GM18511 (cell line): ENCODE data around the gene SDK1.
"Not testable (repeated sequence)": the region's sequence is repeated elsewhere in the genome, so short reads cannot be mapped to it uniquely, and the experiment has no call there.

Experiments used
- ATAC-seq: cut with Tn5 transposase; IDR thresholded peaks from one replicate; pipeline ENCODE4 v1.9.1; 2021; ENCODE audit warnings: mild to moderate bottlenecking, moderate library complexity; ENCODE audit not compliant: unreplicated experiment

The SDK1 gene

GRCh38 chr7:3648276-3648675, 347.2 kb downstream of the SDK1 start:
- ATAC-seq = no peak

- ATAC-seq = no peak
Measured at GRCh38 chr7:3649250-3649649, 348.2 kb downstream of the SDK1 start.

GRCh38 chr7:3649678-3650440, 348.8 kb downstream of the SDK1 start:
- ATAC-seq = no peak

GRCh38 chr7:3650844-3651243, 349.8 kb downstream of the SDK1 start:
- no peak for ATAC-seq

- no peak for ATAC-seq
Measured at GRCh38 chr7:3655635-3656034, 354.6 kb downstream of the SDK1 start.

GRCh38 chr7:3657206-3657605, 356.2 kb downstream of the SDK1 start:
- no peak for ATAC-seq

DNA sequence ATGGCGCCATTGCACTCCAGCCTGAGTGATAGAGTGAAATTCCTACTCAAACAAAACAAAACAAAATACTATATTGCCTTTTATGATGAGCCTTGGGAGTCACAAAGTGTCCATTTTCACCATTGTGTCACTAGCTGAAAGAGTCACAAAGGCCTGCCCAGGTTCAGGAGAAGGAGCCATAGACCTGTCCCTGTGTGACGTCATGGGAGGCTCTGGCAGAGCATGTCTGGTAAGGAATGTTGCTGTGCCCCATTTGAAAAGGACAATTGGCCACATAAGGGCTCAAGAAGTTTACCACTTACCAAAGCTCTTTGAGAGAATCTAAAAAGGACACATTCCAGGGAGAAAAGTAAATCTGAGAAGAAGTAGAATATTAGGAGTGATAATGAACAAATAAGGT, 367.7 kb downstream of the SDK1 start:
- no peak for ATAC-seq

- no peak for ATAC-seq
Measured at GRCh38 chr7:3670898-3671297, 369.8 kb downstream of the SDK1 start.

GRCh38 chr7:3673524-3673923, 372.5 kb downstream of the SDK1 start:
- ATAC-seq = no peak

- ATAC-seq = no peak
Measured at GRCh38 chr7:3678314-3678810, 377.3 kb downstream of the SDK1 start.

- no peak for ATAC-seq
Measured at GRCh38 chr7:3682028-3682710, 381.1 kb downstream of the SDK1 start.

DNA sequence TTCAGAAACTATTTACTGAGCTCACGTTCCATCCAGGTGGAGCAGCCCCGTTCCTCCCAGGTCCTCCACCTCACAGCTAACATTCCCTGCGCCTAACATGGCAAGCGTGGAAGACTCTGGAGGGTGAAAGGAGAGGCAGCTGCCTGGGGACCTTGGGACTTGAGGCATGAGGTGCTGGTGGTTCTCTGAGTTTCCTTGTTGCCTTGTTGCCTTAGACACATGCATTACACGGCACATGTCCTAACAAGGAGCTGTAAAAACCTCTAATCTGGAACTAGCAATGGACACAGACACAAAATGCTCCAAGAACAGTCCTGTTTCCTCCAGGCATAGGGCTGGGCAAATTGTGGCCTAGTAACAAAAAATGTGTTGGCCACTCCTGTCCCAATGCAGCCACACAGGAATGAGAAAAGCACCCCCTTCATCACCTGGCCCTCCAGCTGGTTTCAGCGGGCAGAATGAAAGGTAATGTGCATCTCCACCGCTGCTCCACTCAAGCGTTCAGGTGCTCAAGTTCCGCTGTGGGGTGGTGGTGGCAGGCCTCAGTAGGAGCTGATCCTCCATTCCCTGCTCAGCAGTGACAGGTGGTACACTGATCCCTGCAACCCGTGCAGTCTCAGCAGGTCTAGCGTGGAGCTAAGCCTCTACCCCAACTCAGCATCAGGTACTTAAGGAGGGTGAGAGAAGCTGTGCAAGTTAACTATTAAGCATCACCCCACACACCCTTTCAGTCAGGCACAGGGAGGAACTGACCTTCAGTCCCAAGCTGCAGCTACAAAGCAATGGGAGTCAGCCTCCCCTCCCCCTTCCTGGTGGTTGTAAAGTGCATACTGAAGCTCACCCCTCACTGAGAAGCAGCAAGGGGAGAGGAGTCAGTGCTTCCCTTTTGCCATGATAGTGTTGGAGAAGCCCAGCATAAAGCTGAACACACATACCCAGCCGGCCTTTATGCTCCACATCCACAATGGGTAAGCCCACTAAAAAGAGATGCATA, 382.8 kb downstream of the SDK1 start:
- no peak for ATAC-seq

DNA sequence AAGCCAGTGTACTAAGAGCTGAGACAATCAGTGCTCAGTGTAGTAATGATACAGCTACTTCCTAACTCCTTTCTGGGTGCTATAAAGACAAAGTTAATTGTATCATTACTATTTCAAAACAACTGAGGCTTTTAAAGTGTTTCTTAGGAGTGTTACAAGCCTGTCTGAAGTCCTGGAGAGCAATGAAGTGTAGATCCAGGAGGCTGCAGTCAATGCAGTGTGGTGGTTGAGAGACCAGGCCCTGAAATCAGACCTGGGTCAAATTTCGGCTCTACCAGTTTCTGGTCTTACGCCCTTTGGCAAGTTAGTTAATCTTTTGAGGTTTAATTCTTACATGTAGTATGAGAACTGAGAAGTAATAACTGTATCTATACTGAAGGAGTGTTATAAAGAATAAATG, 387.0 kb downstream of the SDK1 start:
- no peak for ATAC-seq

- no peak for ATAC-seq
Measured at GRCh38 chr7:3688842-3689241, 387.8 kb downstream of the SDK1 start.

- ATAC-seq = no peak
Measured at GRCh38 chr7:3691478-3692158, 390.6 kb downstream of the SDK1 start.

DNA sequence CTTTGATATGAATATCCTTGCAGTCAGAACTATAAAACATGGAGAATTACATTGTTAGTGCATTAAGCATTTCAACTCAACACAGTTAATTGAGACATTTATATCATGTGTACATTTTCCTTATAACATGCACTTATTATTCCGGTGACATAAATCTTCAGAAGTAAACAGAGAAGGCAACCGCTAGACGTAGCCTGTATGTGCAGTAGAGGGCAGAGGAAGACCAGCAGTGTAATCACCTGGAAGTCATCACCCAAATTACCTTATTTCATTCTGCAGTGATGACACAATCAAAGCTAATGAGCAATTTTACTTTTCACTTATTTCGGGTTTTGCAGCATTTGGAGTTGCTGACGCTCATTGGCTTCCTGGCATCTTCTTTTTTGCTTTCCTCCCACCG, 394.6 kb downstream of the SDK1 start:
- no peak for ATAC-seq

DNA sequence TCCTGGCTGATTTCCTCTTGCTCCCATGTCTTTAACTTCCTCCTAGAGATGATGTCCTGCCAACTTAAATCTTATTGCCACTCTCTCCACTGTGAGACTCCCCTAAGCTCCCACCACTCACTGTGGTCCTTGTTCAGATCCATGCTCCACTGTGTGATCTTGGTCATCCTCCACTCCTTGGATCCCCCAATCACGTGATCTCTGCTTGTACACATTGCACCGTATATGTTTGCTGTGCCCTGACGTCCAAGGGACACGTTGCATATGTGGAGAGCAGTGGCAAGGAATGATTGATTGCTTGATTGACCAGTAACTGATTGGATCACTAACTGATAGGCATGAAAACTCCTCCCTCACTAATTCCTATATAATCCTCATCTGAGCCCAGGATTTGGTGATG, 395.1 kb downstream of the SDK1 start:
- no peak for ATAC-seq

GRCh38 chr7:3697472-3697871, 396.4 kb downstream of the SDK1 start:
- ATAC-seq = no peak

DNA sequence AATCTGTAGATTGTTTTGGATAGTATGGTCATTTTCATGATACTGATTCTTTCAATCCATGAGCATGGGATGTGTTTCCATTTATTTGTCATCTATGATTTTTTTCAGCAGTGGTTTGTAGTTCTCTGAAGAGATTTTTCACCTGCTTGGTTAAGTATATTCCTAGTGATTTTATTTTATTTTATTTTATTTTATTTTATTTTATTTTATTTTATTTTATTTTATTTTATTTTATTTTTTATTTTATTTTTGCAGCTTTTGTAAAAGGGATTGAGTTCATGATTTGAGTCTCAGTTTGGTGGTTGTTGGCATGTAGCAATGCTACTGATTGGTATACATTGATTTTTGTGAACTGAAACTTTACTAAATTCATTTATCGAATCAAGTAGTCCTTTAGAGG, 404.2 kb downstream of the SDK1 start:
- ATAC-seq = no peak

DNA sequence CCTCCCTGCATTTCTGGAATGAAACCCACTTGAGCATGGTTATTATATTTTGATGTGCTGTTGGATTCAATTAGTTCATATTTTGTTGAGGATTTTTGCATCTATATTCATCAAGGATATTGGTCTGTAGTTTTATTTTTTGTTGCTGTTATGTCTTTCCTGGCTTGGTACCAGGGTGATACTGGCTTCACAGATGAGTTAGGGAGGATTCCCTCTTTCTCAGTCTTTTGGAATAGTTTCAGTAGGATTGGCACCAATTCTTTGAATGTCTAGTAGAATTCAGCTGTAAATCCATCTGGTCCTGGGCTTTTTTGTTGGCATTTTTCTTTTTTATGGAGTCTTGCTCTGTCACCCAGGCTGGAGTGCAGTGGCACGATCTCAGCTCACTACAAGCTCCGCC, 405.0 kb downstream of the SDK1 start:
- ATAC-seq = not testable (repeated sequence)

DNA sequence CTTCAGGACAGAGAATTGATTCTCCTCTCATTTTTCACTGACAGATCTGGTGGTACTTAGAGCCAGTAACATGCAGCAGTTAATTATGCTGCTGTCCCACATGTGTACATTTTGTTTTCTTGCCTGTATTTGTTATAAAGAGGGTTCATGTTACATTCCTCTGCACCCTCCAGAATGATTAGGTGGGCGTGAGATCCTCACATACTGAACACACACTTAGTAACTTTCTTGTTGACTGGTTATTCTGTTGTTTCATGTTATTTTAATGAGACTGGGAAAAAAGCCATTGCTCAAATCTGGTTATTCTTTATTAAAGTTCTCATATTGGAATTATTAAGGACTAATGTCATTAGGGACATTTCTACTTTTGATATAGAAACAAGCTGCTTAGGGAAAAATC, 409.1 kb downstream of the SDK1 start:
- ATAC-seq = no peak
